GM06990 (cell line): Measurements from ENCODE around the gene HDAC4.

ENCODE experiments used
- DNase-seq: peaks from one replicate; pipeline ENCODE4 v3.0.0-alpha.2; 2011; ENCODE audit not compliant: insufficient read length; ENCODE audit errors: extremely low read depth
- H3K27me3 ChIP-seq: replicated peaks from 2 replicates; pipeline ENCODE4 v1.6.0; 2011; ENCODE audit warnings: low read length; ENCODE audit not compliant: control insufficient read depth, insufficient read depth
- H3K36me3 ChIP-seq: 2 replicates; pipeline ENCODE4 v1.5.1; 2011; ENCODE audit warnings: low read length; ENCODE audit not compliant: control insufficient read depth, insufficient read depth
- H3K4me3 ChIP-seq: replicated peaks from 2 replicates; pipeline ENCODE4 v1.5.1; 2011; ENCODE audit warnings: low read depth, mild to moderate bottlenecking, control low read depth, low read length
- CTCF ChIP-seq: IDR thresholded peaks from 2 replicates; pipeline ENCODE4 v1.5.1; 2011; ENCODE audit warnings: low read length, control low read depth, mild to moderate bottlenecking, inconsistent platforms; ENCODE audit not compliant: insufficient read depth, poor library complexity, severe bottlenecking

HDAC4 gene

GRCh38 chr2:239192456-239192855 is 208.4 kb downstream of the HDAC4 start:
- Histone ChIP-seq H3K36me3 (no peaks in the 10 kb centered on the region), H3K27me3 (no peaks in the 10 kb centered on the region), H3K4me3 (no peak overlapping the region)
- no peak for DNase-seq
- TF ChIP-seq CTCF = no peak

DNA sequence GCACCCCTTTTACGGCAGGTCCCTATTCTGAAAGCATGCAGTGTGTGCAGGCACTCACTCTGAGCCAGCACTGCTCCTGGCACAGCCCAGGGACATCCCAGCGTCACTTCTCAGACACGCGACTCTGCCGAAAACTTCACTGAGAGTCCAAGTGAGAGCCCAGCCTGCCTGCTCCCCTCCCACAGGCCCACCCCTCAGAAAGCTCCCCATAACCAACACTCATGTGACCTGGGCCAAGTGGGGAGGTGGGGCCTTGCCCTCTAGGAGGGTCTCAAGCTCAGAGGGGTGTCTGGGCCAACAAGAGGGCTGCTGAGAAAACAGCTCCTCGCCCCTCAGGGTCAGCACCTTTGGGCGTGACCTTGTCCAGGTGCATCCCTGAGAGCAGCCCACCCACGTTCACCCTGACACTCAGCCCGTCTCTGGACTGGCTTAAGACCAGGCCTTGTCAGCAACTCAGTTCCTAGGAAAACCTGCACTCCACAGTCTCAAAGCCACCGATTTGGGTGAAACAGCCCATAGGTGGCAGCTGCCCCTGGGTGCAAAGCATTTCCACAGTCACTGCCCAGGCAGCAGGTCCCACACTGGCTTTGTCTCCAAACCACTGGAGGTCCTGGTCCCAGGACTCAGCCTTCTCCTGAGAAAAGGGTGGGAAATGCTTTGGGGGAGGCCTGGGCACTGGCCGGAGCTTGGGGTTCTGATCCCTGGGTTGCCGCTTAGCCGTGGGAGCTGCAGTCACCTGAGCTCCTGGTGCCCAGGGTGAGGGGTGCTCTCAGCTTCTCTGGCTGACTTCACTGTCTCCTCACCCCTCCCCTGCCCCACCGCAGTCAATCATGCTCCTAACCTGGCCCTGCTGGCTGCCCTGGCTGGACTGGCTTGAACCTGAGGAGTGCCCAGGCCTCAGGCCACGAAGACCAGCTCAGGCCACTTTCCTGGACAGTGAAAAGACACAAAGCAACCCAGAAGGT is 209.6 kb downstream of the HDAC4 start:
- Histone ChIP-seq H3K4me3 (no peak overlapping the region), H3K36me3 (no peaks in the 10 kb centered on the region)
- no peak for TF ChIP-seq CTCF

DNA sequence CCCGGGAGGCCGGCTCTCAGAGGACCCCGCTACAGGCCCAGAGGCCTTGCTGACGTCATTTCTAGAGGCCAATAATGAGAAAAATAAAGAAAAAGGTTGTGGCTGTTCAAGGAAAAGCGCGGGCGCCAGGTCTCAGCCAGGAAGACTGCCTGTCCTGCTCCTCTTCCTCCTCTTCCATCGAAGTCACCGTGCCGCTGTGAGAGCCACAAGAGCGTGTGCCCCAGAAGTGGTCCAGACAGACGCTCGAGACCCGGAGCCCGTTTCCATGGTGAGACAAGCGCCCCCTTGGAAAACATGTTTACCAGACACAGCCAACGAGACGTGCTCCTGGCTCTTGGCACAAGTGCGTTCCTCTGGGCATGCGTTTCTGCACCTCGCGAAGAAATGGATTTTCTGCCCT is 210.5 kb downstream of the HDAC4 start:
- no peak for TF ChIP-seq CTCF
- no peak for DNase-seq
- Histone ChIP-seq H3K4me3 (no peak overlapping the region), H3K27me3 (no peaks in the 10 kb centered on the region), H3K36me3 (no peaks in the 10 kb centered on the region)

More for the DNA sequence above, 209.6 kb downstream of the HDAC4 start:
- H3K27me3 ChIP-seq = no peaks in the 10 kb centered on the region
- DNase-seq = no peak

DNA sequence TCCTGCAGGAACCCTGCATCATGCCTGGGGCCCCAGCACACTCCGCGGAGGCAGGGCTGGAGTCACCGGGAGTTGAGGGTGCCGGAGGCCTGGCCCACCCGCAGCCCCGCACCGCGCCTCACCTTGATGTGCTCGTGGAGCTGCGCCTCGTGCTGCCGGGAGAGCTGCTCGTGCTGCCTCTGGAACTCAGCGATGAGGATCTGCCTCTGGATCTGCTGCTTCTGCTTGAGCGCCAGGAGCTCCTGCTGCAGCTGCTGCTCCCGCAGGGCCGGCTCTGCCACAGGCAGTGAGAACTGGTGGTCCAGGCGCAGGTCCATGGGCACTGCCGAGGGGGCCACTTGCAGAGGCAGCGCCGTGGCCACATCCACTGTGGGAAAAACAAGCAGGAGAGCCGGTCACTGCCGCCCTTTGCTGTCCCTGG is 211.1 kb downstream of the HDAC4 start:
- DNase-seq = no peak
- Histone ChIP-seq H3K27me3 (no peaks in the 10 kb centered on the region), H3K4me3 (no peak overlapping the region), H3K36me3 (no peaks in the 10 kb centered on the region)
- no peak for TF ChIP-seq CTCF

- DNase-seq = no peak
- Histone ChIP-seq H3K4me3 (no peak overlapping the region), H3K27me3 (no peaks in the 10 kb centered on the region), H3K36me3 (no peaks in the 10 kb centered on the region)
- no peak for TF ChIP-seq CTCF
These were observed 212.3 kb downstream of the HDAC4 start for GRCh38 chr2:239188536-239188935.
